Measurements from ENCODE around the gene HBM. TPM values are rescaled to one million over a fixed set of nuclear protein-coding genes. Genes with fewer than 3 reads are reported as not detected.
A peak's percentile ranks its signal among the peaks of the same experiment; 100 is the strongest.
"Not testable (repeated sequence)": the region's sequence is repeated elsewhere in the genome, so short reads cannot be mapped to it uniquely, and the experiment has no call there.

Gene HBM
- total RNA-seq, 1 donor from 2014 or later, result 151 TPM

GRCh38 chr16:123558-124350 is 42.0 kb upstream of the HBM start:
- not testable (repeated sequence) for H3K9ac ChIP-seq (ENCODE audit: low read depth in 1 of 3, low read length in 3 of 3); H3K4me3 ChIP-seq (ENCODE audit: low read length in 3 of 3); H3K9me3 ChIP-seq (ENCODE audit: control insufficient read depth in 3 of 3, low read length in 3 of 3); H3K4me1 ChIP-seq (ENCODE audit: control insufficient read depth in 3 of 3, insufficient read depth in 3 of 3, low read length in 3 of 3); H3K27ac ChIP-seq (ENCODE audit: low read depth, low read length); H3K27me3 ChIP-seq (ENCODE audit: control insufficient read depth in 3 of 3, insufficient read depth in 3 of 3, low read length in 3 of 3)
- peaks cover 6 to 11% (median 8%) of the 10 kb centered on the region in 3 donors for H3K36me3 ChIP-seq (ENCODE audit: control insufficient read depth in 3 of 3, insufficient read depth in 3 of 3, low read length in 3 of 3)

GRCh38 chr16:125011-125410 is 40.8 kb upstream of the HBM start:
- H3K27ac ChIP-seq (ENCODE audit: low read depth, low read length), result no peak overlapping the region
- peaks cover 5 to 11% (median 6%) of the 10 kb centered on the region in 3 donors for H3K36me3 ChIP-seq (ENCODE audit: control insufficient read depth in 3 of 3, insufficient read depth in 3 of 3, low read length in 3 of 3)
- no peak overlapping the region for H3K4me3 ChIP-seq (ENCODE audit: low read length in 3 of 3)
- no peaks in the 10 kb centered on the region for H3K27me3 ChIP-seq (ENCODE audit: control insufficient read depth in 3 of 3, insufficient read depth in 3 of 3, low read length in 3 of 3)
- no peaks in the 10 kb centered on the region for H3K9me3 ChIP-seq (ENCODE audit: control insufficient read depth in 3 of 3, low read length in 3 of 3)
- no peak overlapping the region for H3K9ac ChIP-seq (ENCODE audit: low read depth in 1 of 3, low read length in 3 of 3)
- H3K4me1 ChIP-seq (ENCODE audit: control insufficient read depth in 3 of 3, insufficient read depth in 3 of 3, low read length in 3 of 3), result peaks cover 0 to 4% (median 2%) of the 10 kb centered on the region in 3 donors

- Histone ChIP-seq H3K9me3 (ENCODE audit: control insufficient read depth in 3 of 3, low read length in 3 of 3) (no peaks in the 10 kb centered on the region), H3K36me3 (ENCODE audit: control insufficient read depth in 3 of 3, insufficient read depth in 3 of 3, low read length in 3 of 3) (peaks cover 0 to 5% (median 3%) of the 10 kb centered on the region in 3 donors), H3K27ac (ENCODE audit: low read depth, low read length) (no peak overlapping the region)
Observed at GRCh38 chr16:129075-129474, 36.7 kb upstream of the HBM start.

GRCh38 chr16:130533-131173 is 35.1 kb upstream of the HBM start:
- Histone ChIP-seq H3K9ac (ENCODE audit: low read depth in 1 of 3, low read length in 3 of 3) (no peak overlapping the region), H3K4me1 (ENCODE audit: control insufficient read depth in 3 of 3, insufficient read depth in 3 of 3, low read length in 3 of 3) (peaks cover 0 to 2% (median 0%) of the 10 kb centered on the region in 3 donors), H3K36me3 (ENCODE audit: control insufficient read depth in 3 of 3, insufficient read depth in 3 of 3, low read length in 3 of 3) (peaks cover 0 to 7% (median 3%) of the 10 kb centered on the region in 3 donors), H3K4me3 (ENCODE audit: low read length in 3 of 3) (no peak overlapping the region), H3K27ac (ENCODE audit: low read depth, low read length) (no peak overlapping the region), H3K9me3 (ENCODE audit: control insufficient read depth in 3 of 3, low read length in 3 of 3) (no peaks in the 10 kb centered on the region), H3K27me3 (ENCODE audit: control insufficient read depth in 3 of 3, insufficient read depth in 3 of 3, low read length in 3 of 3) (no peaks in the 10 kb centered on the region)

More at GRCh38 chr16:129075-129474, 36.7 kb upstream of the HBM start:
- no peak overlapping the region for H3K4me3 ChIP-seq (ENCODE audit: low read length in 3 of 3)
- H3K9ac ChIP-seq (ENCODE audit: low read depth in 1 of 3, low read length in 3 of 3), result no peak overlapping the region
- no peaks in the 10 kb centered on the region for H3K27me3 ChIP-seq (ENCODE audit: control insufficient read depth in 3 of 3, insufficient read depth in 3 of 3, low read length in 3 of 3)
- H3K4me1 ChIP-seq (ENCODE audit: control insufficient read depth in 3 of 3, insufficient read depth in 3 of 3, low read length in 3 of 3), result peaks cover 0 to 2% (median 0%) of the 10 kb centered on the region in 3 donors

GRCh38 chr16:132120-132519 is 33.7 kb upstream of the HBM start:
- Histone ChIP-seq H3K4me3 (ENCODE audit: low read length in 3 of 3) (no peak overlapping the region), H3K36me3 (ENCODE audit: control insufficient read depth in 3 of 3, insufficient read depth in 3 of 3, low read length in 3 of 3) (peaks cover 0 to 7% (median 3%) of the 10 kb centered on the region in 3 donors), H3K9ac (ENCODE audit: low read depth in 1 of 3, low read length in 3 of 3) (no peak overlapping the region), H3K27ac (ENCODE audit: low read depth, low read length) (no peak overlapping the region), H3K9me3 (ENCODE audit: control insufficient read depth in 3 of 3, low read length in 3 of 3) (no peaks in the 10 kb centered on the region), H3K27me3 (ENCODE audit: control insufficient read depth in 3 of 3, insufficient read depth in 3 of 3, low read length in 3 of 3) (no peaks in the 10 kb centered on the region), H3K4me1 (ENCODE audit: control insufficient read depth in 3 of 3, insufficient read depth in 3 of 3, low read length in 3 of 3) (peaks cover under 1 to 2% (median 1%) of the 10 kb centered on the region in 3 donors)

- no peak overlapping the region for H3K27ac ChIP-seq (ENCODE audit: low read depth, low read length)
Observed at GRCh38 chr16:133716-134115, 32.1 kb upstream of the HBM start.

GRCh38 chr16:138049-138417 is 27.7 kb upstream of the HBM start:
- no peaks in the 10 kb centered on the region for H3K9me3 ChIP-seq (ENCODE audit: control insufficient read depth in 3 of 3, low read length in 3 of 3)
- peak overlapping the region; percentile 77 to 84 (median 82) for H3K9ac ChIP-seq (ENCODE audit: low read depth in 1 of 3, low read length in 3 of 3)
- no peaks in the 10 kb centered on the region for H3K27me3 ChIP-seq (ENCODE audit: control insufficient read depth in 3 of 3, insufficient read depth in 3 of 3, low read length in 3 of 3)
- H3K4me3 ChIP-seq (ENCODE audit: low read length in 3 of 3), result peak overlapping the region; percentile 66 to 72 (median 72)
- H3K4me1 ChIP-seq (ENCODE audit: control insufficient read depth in 3 of 3, insufficient read depth in 3 of 3, low read length in 3 of 3), result peaks cover 4 to 7% (median 6%) of the 10 kb centered on the region in 3 donors
- peak overlapping the region; percentile 54 for H3K27ac ChIP-seq (ENCODE audit: low read depth, low read length)
- peaks cover 0 to 2% (median 0%) of the 10 kb centered on the region in 3 donors for H3K36me3 ChIP-seq (ENCODE audit: control insufficient read depth in 3 of 3, insufficient read depth in 3 of 3, low read length in 3 of 3)

More at GRCh38 chr16:133716-134115, 32.1 kb upstream of the HBM start:
- Histone ChIP-seq H3K27me3 (ENCODE audit: control insufficient read depth in 3 of 3, insufficient read depth in 3 of 3, low read length in 3 of 3) (no peaks in the 10 kb centered on the region), H3K4me1 (ENCODE audit: control insufficient read depth in 3 of 3, insufficient read depth in 3 of 3, low read length in 3 of 3) (peaks cover 4 to 7% (median 7%) of the 10 kb centered on the region in 3 donors), H3K4me3 (ENCODE audit: low read length in 3 of 3) (no peak overlapping the region), H3K9me3 (ENCODE audit: control insufficient read depth in 3 of 3, low read length in 3 of 3) (no peaks in the 10 kb centered on the region), H3K9ac (ENCODE audit: low read depth in 1 of 3, low read length in 3 of 3) (no peak overlapping the region), H3K36me3 (ENCODE audit: control insufficient read depth in 3 of 3, insufficient read depth in 3 of 3, low read length in 3 of 3) (peaks cover 0 to 7% (median 3%) of the 10 kb centered on the region in 3 donors)

- Histone ChIP-seq H3K4me1 (ENCODE audit: control insufficient read depth in 3 of 3, insufficient read depth in 3 of 3, low read length in 3 of 3) (peaks cover 4 to 7% (median 6%) of the 10 kb centered on the region in 3 donors), H3K4me3 (ENCODE audit: low read length in 3 of 3) (no peak overlapping the region), H3K9me3 (ENCODE audit: control insufficient read depth in 3 of 3, low read length in 3 of 3) (no peaks in the 10 kb centered on the region), H3K27ac (ENCODE audit: low read depth, low read length) (no peak overlapping the region), H3K27me3 (ENCODE audit: control insufficient read depth in 3 of 3, insufficient read depth in 3 of 3, low read length in 3 of 3) (peaks cover 0 to 9% (median 4%) of the 10 kb centered on the region in 3 donors), H3K9ac (ENCODE audit: low read depth in 1 of 3, low read length in 3 of 3) (no peak overlapping the region), H3K36me3 (ENCODE audit: control insufficient read depth in 3 of 3, insufficient read depth in 3 of 3, low read length in 3 of 3) (no peaks in the 10 kb centered on the region)
Observed at GRCh38 chr16:140175-140857, 25.5 kb upstream of the HBM start.

GRCh38 chr16:142405-142967 is 23.3 kb upstream of the HBM start:
- Histone ChIP-seq H3K27me3 (ENCODE audit: control insufficient read depth in 3 of 3, insufficient read depth in 3 of 3, low read length in 3 of 3) (peaks cover 0 to 9% (median 4%) of the 10 kb centered on the region in 3 donors), H3K9me3 (ENCODE audit: control insufficient read depth in 3 of 3, low read length in 3 of 3) (no peaks in the 10 kb centered on the region), H3K9ac (ENCODE audit: low read depth in 1 of 3, low read length in 3 of 3) (no peak overlapping the region), H3K4me1 (ENCODE audit: control insufficient read depth in 3 of 3, insufficient read depth in 3 of 3, low read length in 3 of 3) (peaks cover 0 to 3% (median 3%) of the 10 kb centered on the region in 3 donors), H3K4me3 (ENCODE audit: low read length in 3 of 3) (no peak overlapping the region), H3K36me3 (ENCODE audit: control insufficient read depth in 3 of 3, insufficient read depth in 3 of 3, low read length in 3 of 3) (no peaks in the 10 kb centered on the region), H3K27ac (ENCODE audit: low read depth, low read length) (no peak overlapping the region)

Data from skeletal muscle tissue (tissue), 4 donors.